GM12892 (cell line): Measurements from ENCODE around the gene SHISA6.

Experiments
- DNase-seq: peaks from one replicate; pipeline ENCODE4 v3.0.0; 2011; ENCODE audit not compliant: insufficient read length
- FAIRE-seq: peaks from 2 replicates; lab custom pipeline; 2011; peaks lifted over from hg19 to GRCh38; lab: Jason Lieb, UNC
- POLR2A ChIP-seq: IDR thresholded peaks from 2 replicates; pipeline ENCODE4 v1.6.1; 2011; ENCODE audit warnings: low read depth, low read length, control low read depth
- POLR2AphosphoS5 ChIP-seq: IDR thresholded peaks from 2 replicates; pipeline ENCODE4 v1.6.1; 2011; ENCODE audit warnings: low read depth, low read length, control low read depth
- TAF1 ChIP-seq: IDR thresholded peaks from 2 replicates; pipeline ENCODE4 v1.6.1; 2011; ENCODE audit warnings: low read depth, mild to moderate bottlenecking, control low read depth, low read length, borderline replicate concordance

The SHISA6 gene

GRCh38 chr17:11340803-11341202, 99.8 kb downstream of the SHISA6 start:
- no peak for TF ChIP-seq POLR2A
- TF ChIP-seq POLR2AphosphoS5 = no peak
- no peak for TF ChIP-seq TAF1
- FAIRE-seq (no peak), DNase-seq (no peak)

DNA sequence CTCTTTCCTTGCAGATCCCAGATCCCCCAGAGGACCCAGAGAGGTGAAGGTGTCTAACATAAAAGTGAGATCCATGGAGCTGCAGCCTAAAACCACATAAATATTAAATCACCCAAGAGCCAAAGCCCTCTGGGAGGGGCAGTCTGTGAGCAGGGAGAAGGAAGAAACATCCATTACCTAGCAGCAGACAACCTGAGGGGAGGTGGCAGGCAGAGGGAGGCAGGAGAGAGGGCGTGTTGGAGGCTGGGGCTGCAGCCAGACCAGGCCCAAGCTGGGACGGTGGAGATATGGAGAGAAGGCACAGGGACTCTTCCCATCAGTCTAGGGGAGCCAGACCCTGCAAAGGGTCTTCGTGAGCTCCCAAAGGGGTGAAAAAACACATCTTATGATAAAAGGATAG, 101.1 kb downstream of the SHISA6 start:
- no peak for TF ChIP-seq TAF1
- DNase-seq (no peak), FAIRE-seq (no peak)

DNA sequence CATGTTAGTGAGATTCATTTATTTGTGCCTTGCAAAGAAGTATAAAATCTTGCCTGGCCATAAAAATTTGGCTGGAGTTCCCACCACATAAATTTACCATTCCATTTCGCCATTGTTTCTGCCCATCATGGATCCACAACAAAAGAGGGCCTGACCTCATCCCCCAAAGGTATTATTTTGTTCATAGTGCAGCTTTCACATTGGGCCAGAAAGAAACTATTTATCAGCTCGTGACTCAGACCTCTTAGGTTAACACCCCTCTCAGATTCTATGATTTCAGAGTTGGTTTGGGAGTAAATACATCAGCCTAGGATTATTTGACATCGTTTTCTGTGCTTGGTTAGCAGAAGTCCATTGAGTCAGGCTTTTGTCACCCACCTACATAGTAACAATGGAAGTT, 108.1 kb downstream of the SHISA6 start:
- FAIRE-seq = no peak
- DNase-seq = no peak
- TF ChIP-seq POLR2AphosphoS5 (no peak), TAF1 (no peak), POLR2A (no peak)

- no peak for DNase-seq
- no peak for FAIRE-seq
- TF ChIP-seq TAF1 (no peak), POLR2A (no peak), POLR2AphosphoS5 (no peak)
These were observed 110.5 kb downstream of the SHISA6 start for GRCh38 chr17:11351479-11351878.

GRCh38 chr17:11353601-11354000, 112.6 kb downstream of the SHISA6 start:
- FAIRE-seq = no peak
- no peak for DNase-seq
- TF ChIP-seq TAF1 = no peak
- no peak for TF ChIP-seq POLR2AphosphoS5
- no peak for TF ChIP-seq POLR2A

GRCh38 chr17:11356371-11356770, 115.4 kb downstream of the SHISA6 start:
- TF ChIP-seq POLR2A = no peak
- no peak for TF ChIP-seq TAF1
- TF ChIP-seq POLR2AphosphoS5 = no peak
- FAIRE-seq = no peak
- DNase-seq = no peak

DNA sequence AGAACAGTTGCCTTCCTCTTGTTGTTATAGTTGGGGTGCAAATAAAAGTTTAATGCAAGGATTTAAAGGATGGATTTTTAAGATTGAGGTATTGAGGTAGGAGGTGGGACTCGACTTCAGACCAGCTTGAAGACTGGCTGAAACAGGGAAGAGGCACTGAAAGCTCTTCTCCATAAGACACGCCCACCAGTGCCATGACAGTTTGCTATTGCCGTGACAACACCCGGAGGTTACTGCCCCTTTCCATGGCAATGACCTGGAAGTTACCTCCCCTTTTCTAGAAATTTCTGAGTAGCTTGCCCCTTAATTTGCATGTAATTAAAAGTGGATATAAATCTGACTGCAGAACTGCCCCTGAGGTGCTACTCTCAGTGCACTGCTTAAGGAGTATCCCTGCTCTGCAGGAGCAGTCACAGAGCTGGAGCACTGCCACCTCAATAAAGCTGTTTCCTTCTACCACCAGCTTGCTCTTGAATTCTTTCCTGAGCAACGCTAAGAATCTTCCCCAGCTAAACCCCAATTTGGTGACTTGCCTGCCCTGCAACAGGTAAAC, 122.6 kb downstream of the SHISA6 start:
- no peak for TF ChIP-seq POLR2A
- TF ChIP-seq POLR2AphosphoS5 = no peak
- TF ChIP-seq TAF1 = no peak
- no peak for DNase-seq
- no peak for FAIRE-seq

DNA sequence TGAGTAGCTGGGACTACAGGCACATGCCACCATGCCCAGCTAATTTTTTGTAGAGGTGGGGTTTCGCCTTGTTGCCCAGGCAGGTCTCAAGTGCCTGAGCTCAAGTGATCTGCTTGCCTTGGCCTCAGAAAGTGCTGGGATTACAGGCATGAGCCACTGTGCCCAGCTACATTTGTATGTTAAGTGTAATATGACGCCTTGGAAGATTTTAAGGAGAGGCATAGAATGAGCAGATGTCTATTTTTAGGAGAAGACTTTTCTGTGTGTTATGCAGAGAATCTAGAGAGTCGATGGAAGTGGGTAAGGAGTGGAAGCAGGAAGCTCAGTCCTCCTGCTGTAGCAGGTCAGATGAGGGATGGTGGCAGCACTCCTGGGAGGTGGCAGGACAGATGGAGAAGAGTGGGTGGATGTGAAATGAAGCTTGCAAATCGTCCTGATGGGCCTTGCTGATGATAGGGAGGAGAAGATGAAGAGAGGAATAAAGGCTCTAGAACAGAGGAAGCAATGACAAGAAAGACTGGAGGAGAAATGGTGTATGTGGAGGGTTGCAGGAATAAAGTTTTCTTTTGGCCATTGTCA, 125.3 kb downstream of the SHISA6 start:
- DNase-seq (no peak), FAIRE-seq (no peak)
- TF ChIP-seq POLR2AphosphoS5 (no peak), POLR2A (no peak), TAF1 (no peak)

DNA sequence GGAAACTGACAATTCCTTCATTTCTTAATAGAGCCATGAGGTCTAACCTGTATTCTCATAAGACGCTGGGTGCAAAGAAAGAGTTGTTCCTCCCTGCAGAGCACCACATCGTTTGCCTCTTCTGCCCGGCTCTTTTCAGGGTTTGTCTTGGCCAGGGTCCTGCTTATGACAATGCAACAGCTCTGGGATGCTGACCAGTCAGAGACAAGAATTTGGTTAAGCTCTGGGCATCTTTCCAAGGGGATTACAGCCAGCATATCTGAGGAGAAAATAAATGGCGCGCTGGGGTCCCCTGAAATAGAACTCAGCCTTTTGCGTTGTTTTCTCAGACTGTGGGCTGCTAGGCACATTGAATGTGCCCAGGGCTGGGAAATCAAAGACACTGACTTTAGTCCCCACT, 128.6 kb downstream of the SHISA6 start:
- DNase-seq (no peak), FAIRE-seq (no peak)
- TF ChIP-seq TAF1 = no peak
- TF ChIP-seq POLR2AphosphoS5 = no peak
- no peak for TF ChIP-seq POLR2A

DNA sequence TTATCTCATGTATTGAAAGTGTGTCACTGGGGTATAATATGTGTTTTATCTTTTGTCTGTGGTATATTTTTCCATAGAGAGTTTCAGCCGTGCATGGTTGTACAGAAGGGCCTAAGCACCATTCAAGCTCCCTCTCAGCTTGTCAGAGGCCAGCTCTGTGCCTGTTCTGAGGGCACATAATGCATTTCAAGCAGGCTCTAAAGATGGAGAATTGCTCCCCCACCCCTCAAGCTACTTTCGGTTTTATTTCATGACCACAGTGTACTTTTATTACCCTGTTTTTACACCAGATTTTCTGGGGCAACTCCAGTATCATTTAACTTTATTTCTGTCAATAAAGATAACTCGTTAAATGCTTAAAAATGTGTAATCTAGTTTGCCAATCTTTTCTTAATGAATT, 131.7 kb downstream of the SHISA6 start:
- no peak for TF ChIP-seq POLR2AphosphoS5
- TF ChIP-seq TAF1 = no peak
- TF ChIP-seq POLR2A = no peak
- DNase-seq (no peak), FAIRE-seq (no peak)

DNA sequence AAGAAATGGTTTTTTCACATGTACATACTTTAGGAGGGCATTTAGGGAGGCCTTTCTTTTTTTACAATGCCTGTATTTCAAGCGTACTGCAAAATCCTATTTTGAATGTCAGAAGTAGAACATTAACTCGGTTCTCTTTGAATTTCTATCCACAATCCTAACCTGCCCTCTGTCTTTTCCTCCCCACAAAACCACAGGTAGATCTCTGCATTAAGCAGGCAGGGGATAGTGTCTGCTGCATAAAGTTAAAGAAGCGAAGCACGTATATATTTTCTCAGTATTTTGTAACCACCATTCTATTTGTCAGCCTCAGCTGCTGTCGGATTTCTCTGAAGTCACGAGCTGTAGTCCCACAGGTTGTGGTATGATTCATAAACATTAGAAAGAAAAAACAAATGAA, 137.5 kb downstream of the SHISA6 start:
- TF ChIP-seq TAF1 (no peak), POLR2A (no peak), POLR2AphosphoS5 (no peak)
- no peak for DNase-seq
- FAIRE-seq = no peak

DNA sequence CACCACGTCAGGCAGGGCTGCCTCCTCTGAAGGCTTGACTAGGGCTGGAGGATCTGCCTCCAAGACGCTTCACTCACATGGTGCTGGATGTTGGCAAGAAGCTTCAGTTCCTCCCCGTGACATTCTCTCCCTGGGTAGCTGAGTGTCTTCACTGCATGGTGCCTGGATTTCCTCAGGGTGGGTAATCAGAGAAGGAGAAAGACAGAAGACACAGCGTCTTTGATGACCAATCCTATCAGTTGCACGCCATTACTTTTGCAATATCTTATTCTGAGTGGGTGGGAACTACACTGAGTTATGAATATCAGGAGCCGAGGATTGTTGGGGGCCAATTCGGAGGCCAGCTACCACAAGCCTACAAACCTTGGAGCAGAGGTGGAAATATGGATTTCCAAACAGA, 139.7 kb downstream of the SHISA6 start:
- no peak for DNase-seq
- FAIRE-seq = no peak
- TF ChIP-seq TAF1 (no peak), POLR2AphosphoS5 (no peak), POLR2A (no peak)

- DNase-seq (no peak), FAIRE-seq (no peak)
- TF ChIP-seq TAF1 (no peak), POLR2A (no peak), POLR2AphosphoS5 (no peak)
These were observed 142.1 kb downstream of the SHISA6 start for GRCh38 chr17:11383157-11383556.
